Testis (tissue), 2 donors: ENCODE results near the gene NUMBL.

Experiments used
- CTCF ChIP-seq, 3 experiments: fragments of 450-650 bp in 2 of 3; fragments of 200-600 bp in 1 of 3; sonication (generic) in 1 of 3; IDR thresholded peaks; one replicate each; pipeline ENCODE4 v1.5.1; 2016 to 2019; ENCODE audit warnings: antibody characterized with exemption in 3 of 3, mild to moderate bottlenecking in 2 of 3, moderate library complexity in 1 of 3
- POLR2A ChIP-seq: fragments of 450-650 bp; IDR thresholded peaks from one replicate; pipeline ENCODE4 v1.6.1; 2017; ENCODE audit warnings: antibody characterized with exemption, mild to moderate bottlenecking, moderate library complexity

DNA sequence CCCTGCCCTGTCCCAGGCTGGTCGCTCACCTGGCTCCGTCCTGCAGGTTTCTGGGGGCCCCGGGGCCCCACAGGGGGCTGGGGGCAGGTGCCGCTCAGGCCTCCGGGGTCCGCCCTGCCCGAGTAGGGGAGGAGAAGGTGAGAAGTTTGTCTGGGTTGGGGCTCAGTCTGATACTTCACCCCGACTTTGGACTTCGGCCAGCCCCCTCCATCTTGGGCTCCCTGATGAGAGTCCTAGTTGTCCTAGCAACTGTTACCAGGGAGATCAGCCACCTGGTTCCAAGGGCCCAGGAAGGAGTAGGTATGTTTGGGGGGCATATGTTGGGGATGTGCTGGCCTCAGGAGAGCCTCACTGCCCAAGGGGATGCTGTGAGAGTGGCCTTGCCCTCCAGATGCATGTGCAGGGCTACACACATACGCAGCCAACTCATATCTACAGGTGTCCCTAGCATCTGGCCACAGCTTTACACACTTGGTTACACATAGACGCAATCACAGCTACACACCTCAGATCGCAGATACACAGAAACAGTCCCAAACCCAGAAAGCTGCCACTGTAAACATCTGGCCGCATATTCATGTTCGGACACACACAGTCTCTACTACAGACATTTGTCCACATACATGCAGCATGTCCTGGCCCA lies 3.4 kb downstream of the NUMBL start:
- TF ChIP-seq CTCF (IDR thresholded peaks at IDR 0.05) (no peak), POLR2A (no peak)
